Measurements from ENCODE around the gene ATRNL1.

ATRNL1 gene

DNA sequence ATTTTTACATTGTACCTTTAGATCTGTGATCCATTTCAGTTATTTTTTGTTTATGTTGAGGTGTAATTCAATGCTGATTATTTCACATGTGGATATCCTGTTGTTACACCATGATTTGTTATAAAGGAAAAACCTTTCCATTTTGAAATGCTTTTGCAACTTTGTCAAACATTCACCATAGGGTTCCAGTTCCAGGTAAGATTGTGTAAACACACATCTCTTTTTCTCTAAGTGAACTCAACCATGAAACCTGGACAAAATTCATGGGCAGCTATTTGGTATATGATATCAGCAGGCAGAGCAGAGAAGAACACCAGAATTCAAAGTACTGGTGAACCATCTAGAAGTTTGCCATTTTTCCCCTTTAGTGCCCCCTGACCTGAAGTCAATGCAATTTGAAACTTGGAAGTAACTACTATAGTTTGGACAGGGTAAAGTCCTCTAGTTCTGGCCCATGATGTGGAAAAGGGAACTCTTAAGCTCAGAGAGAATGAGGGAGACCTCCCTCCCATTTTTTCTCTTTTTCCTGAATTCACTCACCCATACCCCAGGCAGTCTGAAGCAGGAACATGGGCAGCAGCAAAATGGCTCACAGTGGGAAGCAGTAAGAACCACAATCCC is 446.1 kb downstream of the ATRNL1 start:
- Histone ChIP-seq H3K27ac (no peak overlapping the region), H3K27me3 (no peaks in the 10 kb centered on the region), H3K9me3 (no peaks in the 10 kb centered on the region), H3K4me3 (ENCODE audit: low read depth in 1 of 2, low read length in 1 of 2) (no peak overlapping the region), H3K36me3 (no peaks in the 10 kb centered on the region), H3K4me1 (ENCODE audit: control insufficient read depth in 1 of 2, insufficient read depth in 1 of 2, low read depth in 1 of 2, low read length in 1 of 2) (no peaks in the 10 kb centered on the region)
- TF ChIP-seq, protein P1, sequence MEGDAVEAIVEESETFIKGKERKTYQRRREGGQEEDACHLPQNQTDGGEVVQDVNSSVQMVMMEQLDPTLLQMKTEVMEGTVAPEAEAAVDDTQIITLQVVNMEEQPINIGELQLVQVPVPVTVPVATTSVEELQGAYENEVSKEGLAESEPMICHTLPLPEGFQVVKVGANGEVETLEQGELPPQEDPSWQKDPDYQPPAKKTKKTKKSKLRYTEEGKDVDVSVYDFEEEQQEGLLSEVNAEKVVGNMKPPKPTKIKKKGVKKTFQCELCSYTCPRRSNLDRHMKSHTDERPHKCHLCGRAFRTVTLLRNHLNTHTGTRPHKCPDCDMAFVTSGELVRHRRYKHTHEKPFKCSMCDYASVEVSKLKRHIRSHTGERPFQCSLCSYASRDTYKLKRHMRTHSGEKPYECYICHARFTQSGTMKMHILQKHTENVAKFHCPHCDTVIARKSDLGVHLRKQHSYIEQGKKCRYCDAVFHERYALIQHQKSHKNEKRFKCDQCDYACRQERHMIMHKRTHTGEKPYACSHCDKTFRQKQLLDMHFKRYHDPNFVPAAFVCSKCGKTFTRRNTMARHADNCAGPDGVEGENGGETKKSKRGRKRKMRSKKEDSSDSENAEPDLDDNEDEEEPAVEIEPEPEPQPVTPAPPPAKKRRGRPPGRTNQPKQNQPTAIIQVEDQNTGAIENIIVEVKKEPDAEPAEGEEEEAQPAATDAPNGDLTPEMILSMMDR (IDR thresholded peaks at IDR 0.05): no peak

DNA sequence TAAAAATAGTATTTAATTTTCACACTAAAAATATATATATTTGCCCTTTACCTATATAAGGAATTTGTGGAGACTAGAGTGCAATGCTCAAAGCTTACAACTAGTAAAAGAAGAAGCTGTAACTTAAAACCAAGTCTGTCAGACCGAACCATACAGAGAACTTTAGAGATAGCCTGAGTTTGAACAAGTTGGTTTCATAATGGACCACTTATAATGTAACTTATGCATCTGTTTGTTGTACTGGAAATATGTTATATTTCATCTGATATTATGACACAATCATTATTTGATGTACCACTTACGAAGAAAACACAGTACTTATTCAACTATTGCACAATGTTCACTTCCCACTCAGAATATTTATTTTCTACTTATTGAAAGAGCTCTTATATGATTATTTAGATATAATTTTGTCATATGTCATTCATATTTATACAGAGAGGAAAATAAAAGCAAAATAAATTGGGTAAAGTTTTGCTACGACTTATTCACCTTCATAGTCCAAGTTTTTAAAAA is 462.8 kb downstream of the ATRNL1 start:
- Histone ChIP-seq H3K9me3 (no peaks in the 10 kb centered on the region), H3K36me3 (no peaks in the 10 kb centered on the region), H3K4me1 (ENCODE audit: control insufficient read depth in 1 of 2, insufficient read depth in 1 of 2, low read depth in 1 of 2, low read length in 1 of 2) (no peaks in the 10 kb centered on the region), H3K27ac (no peak overlapping the region), H3K4me3 (ENCODE audit: low read depth in 1 of 2, low read length in 1 of 2) (no peak overlapping the region), H3K27me3 (no peaks in the 10 kb centered on the region)
- TF ChIP-seq, protein P1 (IDR thresholded peaks at IDR 0.05): no peak

DNA sequence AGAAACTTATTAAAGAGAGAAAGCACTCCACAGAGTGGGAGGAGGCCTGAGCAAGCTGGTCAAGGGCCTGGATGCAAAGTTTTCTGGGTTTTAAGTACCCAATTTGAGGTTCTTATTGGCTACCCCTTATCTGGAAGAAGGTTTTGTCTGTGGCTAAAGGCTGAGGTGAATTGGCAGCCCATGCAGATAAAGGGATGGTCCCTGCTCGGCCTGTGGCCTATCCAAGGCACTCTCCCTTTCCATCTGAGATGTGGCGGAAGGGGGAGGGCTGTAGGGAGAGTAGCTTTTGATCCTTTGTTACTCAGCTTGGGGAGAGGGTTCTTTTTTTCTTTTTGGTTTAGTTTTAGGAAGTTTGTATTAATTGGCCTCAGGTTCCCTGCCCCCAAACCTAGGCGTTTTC is 465.1 kb downstream of the ATRNL1 start:
- Histone ChIP-seq H3K27me3 (no peaks in the 10 kb centered on the region), H3K4me1 (ENCODE audit: control insufficient read depth in 1 of 2, insufficient read depth in 1 of 2, low read depth in 1 of 2, low read length in 1 of 2) (no peaks in the 10 kb centered on the region), H3K4me3 (ENCODE audit: low read depth in 1 of 2, low read length in 1 of 2) (no peak overlapping the region), H3K36me3 (no peaks in the 10 kb centered on the region), H3K27ac (no peak overlapping the region), H3K9me3 (no peaks in the 10 kb centered on the region)
- TF ChIP-seq, protein P1 (IDR thresholded peaks at IDR 0.05): no peak

DNA sequence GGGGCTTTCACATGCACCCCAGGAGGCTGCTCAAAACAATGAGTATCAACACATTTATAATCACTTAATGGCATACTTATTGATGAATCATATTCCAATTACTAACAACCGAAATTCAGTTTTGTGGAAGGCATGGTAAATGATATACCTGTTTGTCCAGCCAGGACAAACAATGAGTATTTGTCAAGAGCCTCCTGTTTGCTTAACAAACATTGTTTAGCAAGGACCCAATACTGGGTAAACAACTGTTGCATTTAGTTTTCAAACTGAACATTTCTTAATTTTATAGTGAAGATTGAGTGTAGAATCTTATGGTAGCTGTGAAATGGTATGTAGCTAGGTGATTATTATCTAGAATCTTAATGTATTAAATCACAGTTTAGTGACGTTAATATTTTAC is 473.7 kb downstream of the ATRNL1 start:
- no peak overlapping the region for H3K4me3 ChIP-seq (ENCODE audit: low read depth in 1 of 2, low read length in 1 of 2)
- no peaks in the 10 kb centered on the region for H3K36me3 ChIP-seq
- TF ChIP-seq, protein P1 (IDR thresholded peaks at IDR 0.05): no peak
- H3K9me3 ChIP-seq: no peaks in the 10 kb centered on the region
- H3K27ac ChIP-seq: no peak overlapping the region
- no peaks in the 10 kb centered on the region for H3K4me1 ChIP-seq (ENCODE audit: control insufficient read depth in 1 of 2, insufficient read depth in 1 of 2, low read depth in 1 of 2, low read length in 1 of 2)
- H3K27me3 ChIP-seq: no peaks in the 10 kb centered on the region

DNA sequence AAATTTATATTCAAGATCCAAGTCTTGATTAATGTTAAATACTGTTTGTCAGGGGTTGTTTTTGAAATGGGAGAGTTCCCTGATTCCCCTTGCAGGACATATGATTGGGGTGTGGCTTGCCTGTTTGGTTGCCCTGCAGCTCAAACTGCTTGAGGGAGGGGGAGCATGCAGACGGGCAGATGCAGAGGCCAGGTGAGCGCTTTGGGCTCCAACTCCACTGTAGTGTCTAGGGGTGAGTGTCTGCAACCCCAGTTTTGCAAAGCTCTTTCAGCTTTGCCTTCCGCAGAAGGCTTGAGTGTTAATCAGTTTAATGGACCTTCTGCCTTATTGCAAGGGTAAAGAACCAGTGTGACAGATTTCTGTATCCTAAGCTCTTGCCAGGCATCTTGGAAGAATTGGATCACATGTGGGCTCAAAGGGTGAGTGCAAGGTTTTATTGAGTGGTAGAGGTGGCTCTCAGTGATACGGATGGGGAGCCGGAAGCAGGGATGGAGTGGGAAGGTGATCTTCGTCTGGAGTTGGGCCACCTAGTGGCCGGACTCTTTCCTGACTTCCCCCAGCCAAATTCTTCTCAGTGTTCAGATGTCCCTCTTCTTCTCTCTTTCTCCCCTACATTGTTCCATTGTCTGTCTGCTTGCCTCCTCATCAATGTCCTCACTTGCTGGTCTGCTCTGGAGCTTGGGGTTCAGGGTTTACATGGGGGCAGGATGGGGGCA is 479.7 kb downstream of the ATRNL1 start:
- Histone ChIP-seq H3K4me1 (ENCODE audit: control insufficient read depth in 1 of 2, insufficient read depth in 1 of 2, low read depth in 1 of 2, low read length in 1 of 2) (no peaks in the 10 kb centered on the region), H3K27ac (no peak overlapping the region), H3K27me3 (no peaks in the 10 kb centered on the region), H3K9me3 (no peaks in the 10 kb centered on the region), H3K36me3 (no peaks in the 10 kb centered on the region), H3K4me3 (ENCODE audit: low read depth in 1 of 2, low read length in 1 of 2) (no peak overlapping the region)
- TF ChIP-seq, protein P1 (IDR thresholded peaks at IDR 0.05): no peak
